Fibroblast of lung (primary cell): ENCODE measurements around the gene HAGH. TPM values are rescaled to one million over a fixed set of nuclear protein-coding genes. Genes with fewer than 3 reads are reported as not detected.

Experiments used
- DNase-seq, 2 donors: peaks; one replicate each; pipeline versions ENCODE4 v3.0.0 to v3.0.0-alpha.2; 2010; ENCODE audit warnings: low read depth in 2 of 2
- H2AFZ ChIP-seq: 2 replicates; pipeline ENCODE4 v1.5.1; 2012; ENCODE audit warnings: low read length, control low read depth, inconsistent platforms
- H3K27ac ChIP-seq: 2 replicates; pipeline ENCODE4 v1.5.1; 2011; ENCODE audit warnings: low read length, control low read depth; ENCODE audit not compliant: insufficient read depth
- H3K27me3 ChIP-seq: 2 replicates; pipeline ENCODE4 v1.5.1; 2011; ENCODE audit warnings: mild to moderate bottlenecking, low read length; ENCODE audit not compliant: control insufficient read depth, insufficient read depth
- H3K36me3 ChIP-seq: 2 replicates; pipeline ENCODE4 v1.5.1; 2011; ENCODE audit warnings: low read length; ENCODE audit not compliant: control insufficient read depth, insufficient read depth
- H3K4me1 ChIP-seq: 2 replicates; pipeline ENCODE4 v1.5.1; 2011; ENCODE audit warnings: low read length; ENCODE audit not compliant: control insufficient read depth, insufficient read depth; ENCODE audit errors: extremely low read depth
- H3K4me2 ChIP-seq: 2 replicates; pipeline ENCODE4 v1.5.1; 2011; ENCODE audit warnings: low read length, control low read depth; ENCODE audit not compliant: insufficient read depth; ENCODE audit errors: extremely low read depth
- H3K4me3 ChIP-seq, 4 experiments: fragments of 200-600 bp in 1 of 4; sonication (generic) in 1 of 4; replicated peaks in 1 of 4; 2 replicates each; pipeline ENCODE4 v1.5.1; 2011 to 2016; ENCODE audit warnings: low read length in 4 of 4, low read depth in 3 of 4, mild to moderate bottlenecking in 3 of 4, control low read depth in 2 of 4, inconsistent platforms in 1 of 4, mixed read lengths in 1 of 4; ENCODE audit not compliant: insufficient read depth in 1 of 4; ENCODE audit errors: control extremely low read depth in 1 of 4
- H3K79me2 ChIP-seq: 2 replicates; pipeline ENCODE4 v1.5.1; 2012; ENCODE audit warnings: mild to moderate bottlenecking, low read length, inconsistent platforms; ENCODE audit not compliant: control insufficient read depth, insufficient read depth
- H3K9ac ChIP-seq: 2 replicates; pipeline ENCODE4 v1.5.1; 2011; ENCODE audit warnings: mild to moderate bottlenecking, low read length, control low read depth; ENCODE audit not compliant: insufficient read depth
- H3K9me3 ChIP-seq: 2 replicates; pipeline ENCODE4 v1.5.1; 2012; ENCODE audit warnings: low read depth, low read length; ENCODE audit not compliant: control insufficient read depth, insufficient read depth
- H4K20me1 ChIP-seq: 2 replicates; pipeline ENCODE4 v1.5.1; 2011; ENCODE audit warnings: low read length; ENCODE audit not compliant: control insufficient read depth, insufficient read depth; ENCODE audit errors: extremely low read depth
- EZH2 ChIP-seq: IDR thresholded peaks from 2 replicates; pipeline ENCODE4 v1.5.1; 2012; ENCODE audit warnings: low read length, control low read depth, mild to moderate bottlenecking; ENCODE audit errors: missing control alignments
- polyA plus RNA-seq, 2 donors: library from polyadenylated mRNA; depleted of rRNA in 1 of 2; stranded (reverse) in 1 of 2; unstranded in 1 of 2; fragments of >200 nt; gene quantifications; 2 replicates each; pipeline ENCODE4 v1.2.1, GENCODE V29; 2011 to 2012; ENCODE audit warnings: missing spikeins in 1 of 2
- total RNA-seq: library from RNA; depleted of rRNA; stranded (reverse); fragments of >200 nt; gene quantifications from 2 replicates; pipeline ENCODE4 v1.2.1, GENCODE V29; 2014
- TF ChIP-seq, protein P1 (sequence below), 2 donors: IDR thresholded peaks in 1 of 2; conservative IDR thresholded peaks in 1 of 2; 1 replicate in 1 of 2; 2 replicates in 1 of 2; pipeline ENCODE4 v1.5.1; 2011 to 2012; ENCODE audit warnings: low read length in 2 of 2, control low read depth in 1 of 2, inconsistent platforms in 1 of 2, low read depth in 1 of 2, mild to moderate bottlenecking in 1 of 2

Gene HAGH
- total and polyA plus RNA-seq, 2 donors (not counting 1 experiment from before 2014, with no cell fraction given) = 18.4 to 47.4 TPM

DNA sequence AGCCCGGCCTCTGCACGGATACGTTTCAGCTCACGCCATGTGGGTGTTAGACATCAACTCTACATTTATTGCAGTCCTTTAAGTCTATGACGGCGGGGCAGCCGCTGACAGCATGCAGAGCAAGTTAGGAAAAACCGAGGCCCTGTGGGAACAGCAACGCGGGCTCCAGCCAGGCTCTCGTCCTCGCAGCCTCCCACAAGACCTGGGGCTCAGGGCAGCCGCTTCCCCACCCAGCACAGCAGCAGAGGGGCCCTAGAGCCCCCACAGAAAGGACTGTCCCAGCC, 50.0 kb downstream of the HAGH start:
- no peak overlapping the region for H3K4me3 ChIP-seq
- no peak overlapping the region for H3K4me2 ChIP-seq
- peaks cover 22% of the 10 kb centered on the region for H3K36me3 ChIP-seq
- peaks cover 13% of the 10 kb centered on the region for H3K4me1 ChIP-seq
- H3K79me2 ChIP-seq = peaks cover 32% of the 10 kb centered on the region
- H4K20me1 ChIP-seq = no peaks in the 10 kb centered on the region
- no peak overlapping the region for H3K27ac ChIP-seq
- DNase-seq = no peak
- H3K27me3 ChIP-seq = no peaks in the 10 kb centered on the region
- H3K9me3 ChIP-seq = no peaks in the 10 kb centered on the region
- H3K9ac ChIP-seq = no peak overlapping the region
- H2AFZ ChIP-seq = no peak overlapping the region
- no peak for TF ChIP-seq EZH2
- TF ChIP-seq, protein P1, sequence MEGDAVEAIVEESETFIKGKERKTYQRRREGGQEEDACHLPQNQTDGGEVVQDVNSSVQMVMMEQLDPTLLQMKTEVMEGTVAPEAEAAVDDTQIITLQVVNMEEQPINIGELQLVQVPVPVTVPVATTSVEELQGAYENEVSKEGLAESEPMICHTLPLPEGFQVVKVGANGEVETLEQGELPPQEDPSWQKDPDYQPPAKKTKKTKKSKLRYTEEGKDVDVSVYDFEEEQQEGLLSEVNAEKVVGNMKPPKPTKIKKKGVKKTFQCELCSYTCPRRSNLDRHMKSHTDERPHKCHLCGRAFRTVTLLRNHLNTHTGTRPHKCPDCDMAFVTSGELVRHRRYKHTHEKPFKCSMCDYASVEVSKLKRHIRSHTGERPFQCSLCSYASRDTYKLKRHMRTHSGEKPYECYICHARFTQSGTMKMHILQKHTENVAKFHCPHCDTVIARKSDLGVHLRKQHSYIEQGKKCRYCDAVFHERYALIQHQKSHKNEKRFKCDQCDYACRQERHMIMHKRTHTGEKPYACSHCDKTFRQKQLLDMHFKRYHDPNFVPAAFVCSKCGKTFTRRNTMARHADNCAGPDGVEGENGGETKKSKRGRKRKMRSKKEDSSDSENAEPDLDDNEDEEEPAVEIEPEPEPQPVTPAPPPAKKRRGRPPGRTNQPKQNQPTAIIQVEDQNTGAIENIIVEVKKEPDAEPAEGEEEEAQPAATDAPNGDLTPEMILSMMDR (conservative IDR thresholded peaks at IDR 0.05 in 1 of 2, IDR thresholded peaks at IDR 0.05 in 1 of 2; ENCODE audit: low read depth in 1 of 2, low read length in 2 of 2) = no peak

DNA sequence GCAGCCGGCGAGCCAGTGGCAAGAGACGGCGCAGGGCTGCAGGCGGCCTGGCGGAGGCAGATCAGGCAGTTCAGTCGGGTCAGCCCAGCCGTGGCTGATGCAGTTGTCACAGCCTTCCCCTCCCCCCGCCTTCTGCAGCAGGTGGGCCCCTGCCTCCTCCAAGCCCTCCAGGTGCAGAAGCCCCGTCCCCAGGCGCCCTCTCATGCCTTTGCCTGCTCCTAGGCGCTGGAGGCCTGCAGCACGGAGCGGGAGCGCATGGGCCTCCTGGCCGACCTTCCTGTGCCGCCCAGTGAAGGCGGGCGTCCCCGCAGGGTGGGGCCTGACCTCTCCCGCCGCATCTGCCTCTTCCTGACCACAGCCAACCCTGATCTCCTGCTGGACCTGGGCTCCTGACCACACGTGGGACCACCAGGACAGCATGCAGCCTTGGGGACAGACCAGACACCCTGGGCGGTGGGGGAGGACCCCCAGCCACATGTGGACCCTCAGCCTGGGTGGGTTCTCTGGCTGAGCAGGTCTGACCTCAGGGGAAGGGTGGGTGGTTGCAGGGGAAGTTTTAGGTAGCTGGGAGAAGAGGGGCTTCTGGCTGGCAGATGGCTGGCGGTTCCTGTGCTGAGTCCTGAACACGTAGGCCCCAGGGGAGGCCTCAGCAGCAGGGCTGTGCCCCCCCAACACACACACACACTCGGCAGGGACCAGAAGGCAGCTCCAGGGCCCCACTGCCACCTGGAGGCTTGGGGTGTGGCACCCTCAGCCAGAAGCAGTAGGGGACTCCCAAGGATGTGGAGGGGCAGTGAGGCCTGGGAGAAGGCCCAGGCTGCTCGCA, 50.6 kb downstream of the HAGH start:
- Histone ChIP-seq H3K27me3 (no peaks in the 10 kb centered on the region), H3K4me3 (no peak overlapping the region), H3K9me3 (no peaks in the 10 kb centered on the region), H3K4me2 (no peak overlapping the region), H4K20me1 (no peaks in the 10 kb centered on the region), H3K36me3 (peaks cover 22% of the 10 kb centered on the region), H3K9ac (no peak overlapping the region), H3K4me1 (peaks cover 13% of the 10 kb centered on the region), H3K27ac (no peak overlapping the region), H3K79me2 (peaks cover 31% of the 10 kb centered on the region), H2AFZ (no peak overlapping the region)
- DNase-seq = no peak
- no peak for TF ChIP-seq EZH2
- TF ChIP-seq, protein P1 (conservative IDR thresholded peaks at IDR 0.05 in 1 of 2, IDR thresholded peaks at IDR 0.05 in 1 of 2; ENCODE audit: low read depth in 1 of 2, low read length in 2 of 2) = no peak

DNA sequence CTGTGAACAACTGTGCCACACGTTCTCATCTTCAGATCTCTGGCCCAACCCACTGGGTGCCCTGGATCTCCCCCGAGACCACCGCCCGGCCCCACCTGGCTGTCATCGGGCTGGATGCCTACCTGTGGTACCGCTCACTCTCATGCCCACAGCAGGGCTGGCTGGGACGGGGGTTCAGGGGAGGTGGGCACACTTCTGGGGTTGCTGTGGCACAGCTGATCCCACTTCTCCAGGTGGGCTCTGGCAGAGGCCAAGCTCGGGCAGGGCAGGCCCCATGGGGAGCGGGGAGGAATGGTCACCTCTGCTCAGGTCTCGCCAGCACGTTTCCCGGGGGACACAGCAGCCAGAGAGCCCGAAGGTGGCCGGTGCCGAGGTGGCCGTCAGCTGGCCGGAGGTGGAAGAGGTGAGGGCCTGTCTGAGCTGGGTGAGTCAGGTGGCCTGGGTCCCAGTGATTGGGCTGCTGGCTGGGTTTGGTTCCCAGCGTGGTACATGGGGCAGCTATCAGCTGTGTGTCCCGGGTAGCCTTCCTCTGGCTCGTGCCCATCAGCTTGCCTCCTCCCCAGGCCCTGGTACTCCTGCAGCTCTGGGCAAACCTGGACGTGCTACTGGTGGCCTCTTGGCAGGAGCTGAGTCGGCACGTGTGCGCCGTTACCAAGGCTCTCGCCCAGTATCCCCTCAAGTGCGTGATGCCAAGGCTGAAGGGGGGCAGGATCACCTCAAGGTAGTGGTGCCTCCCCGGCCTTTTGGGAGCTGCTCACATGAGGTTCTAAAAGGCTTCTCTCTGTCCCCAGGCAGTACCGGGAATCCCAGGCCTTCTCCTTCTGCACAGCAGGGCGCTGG, 51.4 kb downstream of the HAGH start:
- Histone ChIP-seq H3K4me1 (peaks cover 18% of the 10 kb centered on the region), H3K9me3 (no peaks in the 10 kb centered on the region), H3K36me3 (peaks cover 21% of the 10 kb centered on the region), H3K79me2 (peaks cover 31% of the 10 kb centered on the region), H3K27me3 (no peaks in the 10 kb centered on the region), H3K4me2 (no peak overlapping the region), H3K9ac (no peak overlapping the region), H3K27ac (no peak overlapping the region), H3K4me3 (peak overlapping the region in 1 of 4 experiments; percentile 7), H2AFZ (no peak overlapping the region), H4K20me1 (no peaks in the 10 kb centered on the region)
- no peak for TF ChIP-seq EZH2
- TF ChIP-seq, protein P1 (conservative IDR thresholded peaks at IDR 0.05 in 1 of 2, IDR thresholded peaks at IDR 0.05 in 1 of 2; ENCODE audit: low read depth in 1 of 2, low read length in 2 of 2) = no peak
- DNase-seq = no peak
